HEK293T (cell line): ENCODE results near the gene NIM1K.

Experiments
- ARNT ChIP-seq: fragments of 450-650 bp; IDR thresholded peaks from 2 replicates; pipeline ENCODE4 v1.6.1; 2017; ENCODE audit warnings: mild to moderate bottlenecking
- HDGF ChIP-seq: fragments of 450-650 bp; IDR thresholded peaks from 2 replicates; pipeline ENCODE4 v1.6.1; 2017; ENCODE audit warnings: antibody characterized with exemption, borderline replicate concordance
- NFRKB ChIP-seq: fragments of 450-650 bp; IDR thresholded peaks from 2 replicates; pipeline ENCODE4 v1.6.1; 2016; ENCODE audit warnings: mild to moderate bottlenecking, moderate library complexity
- SP1 ChIP-seq: fragments of 450-650 bp; IDR thresholded peaks from 2 replicates; pipeline ENCODE4 v1.6.1; 2017

- no peak for TF ChIP-seq SP1
- no peak for TF ChIP-seq HDGF
- TF ChIP-seq ARNT: no peak
- TF ChIP-seq NFRKB: no peak
Measured at GRCh38 chr5:43274435-43275114, 82.5 kb downstream of the NIM1K start.
